ENCODE data around the gene PDIK1L. TPM values are rescaled to one million over a fixed set of nuclear protein-coding genes. Genes with fewer than 3 reads are reported as not detected.

PDIK1L gene
- total RNA-seq, 2 experiments from 2014 or later = 12.9 to 17.2 TPM

DNA sequence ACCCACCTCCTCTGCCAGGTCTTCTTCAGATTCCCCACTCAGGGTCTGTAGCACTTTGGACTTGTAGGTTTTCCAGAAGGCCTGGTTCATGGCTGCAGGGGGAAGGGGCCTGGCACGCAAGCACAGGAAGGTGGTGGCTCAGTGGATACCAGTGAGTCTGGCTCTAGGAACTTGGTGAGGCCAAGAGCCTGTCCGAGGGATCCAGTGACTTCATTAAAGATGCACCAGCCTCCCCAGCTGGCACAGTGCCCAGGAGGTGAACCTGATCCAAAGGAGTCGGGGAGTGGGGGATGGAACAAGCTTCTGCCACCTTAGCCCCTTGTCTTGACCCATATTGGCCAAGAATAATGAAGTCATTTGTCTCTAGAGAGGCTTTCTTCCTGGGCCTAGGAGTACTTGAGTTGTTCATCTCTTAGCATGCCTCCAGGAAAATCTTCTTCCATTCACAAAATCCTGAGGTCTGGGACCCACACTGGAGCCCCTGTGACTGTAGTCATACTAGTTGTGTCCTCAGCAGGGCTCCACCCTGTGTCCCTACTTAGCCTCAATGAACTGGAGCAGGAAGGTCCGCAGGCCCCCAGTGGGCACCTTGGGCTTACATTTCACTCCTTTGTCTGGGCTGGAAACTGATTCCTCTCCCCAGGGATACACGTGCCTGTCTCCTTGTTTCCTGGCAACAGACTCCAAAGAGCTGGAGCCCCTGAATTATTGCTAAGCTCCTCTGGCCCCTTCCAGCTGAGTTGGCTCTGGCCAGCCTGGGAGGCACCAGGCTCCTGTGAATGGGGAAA lies 57.0 kb downstream of the PDIK1L start, which contains the start of gene C1orf232:
C1orf232 (minus strand) TSS at position 554 of the 788 bp plus-strand sequence; CDS start at position 90, 464 bp downstream.
- no peak for TF ChIP-seq EZH2phosphoT487 (IDR thresholded peaks at IDR 0.05; ENCODE audit: borderline replicate concordance, low read depth, low read length)
- TF ChIP-seq, protein P1, sequence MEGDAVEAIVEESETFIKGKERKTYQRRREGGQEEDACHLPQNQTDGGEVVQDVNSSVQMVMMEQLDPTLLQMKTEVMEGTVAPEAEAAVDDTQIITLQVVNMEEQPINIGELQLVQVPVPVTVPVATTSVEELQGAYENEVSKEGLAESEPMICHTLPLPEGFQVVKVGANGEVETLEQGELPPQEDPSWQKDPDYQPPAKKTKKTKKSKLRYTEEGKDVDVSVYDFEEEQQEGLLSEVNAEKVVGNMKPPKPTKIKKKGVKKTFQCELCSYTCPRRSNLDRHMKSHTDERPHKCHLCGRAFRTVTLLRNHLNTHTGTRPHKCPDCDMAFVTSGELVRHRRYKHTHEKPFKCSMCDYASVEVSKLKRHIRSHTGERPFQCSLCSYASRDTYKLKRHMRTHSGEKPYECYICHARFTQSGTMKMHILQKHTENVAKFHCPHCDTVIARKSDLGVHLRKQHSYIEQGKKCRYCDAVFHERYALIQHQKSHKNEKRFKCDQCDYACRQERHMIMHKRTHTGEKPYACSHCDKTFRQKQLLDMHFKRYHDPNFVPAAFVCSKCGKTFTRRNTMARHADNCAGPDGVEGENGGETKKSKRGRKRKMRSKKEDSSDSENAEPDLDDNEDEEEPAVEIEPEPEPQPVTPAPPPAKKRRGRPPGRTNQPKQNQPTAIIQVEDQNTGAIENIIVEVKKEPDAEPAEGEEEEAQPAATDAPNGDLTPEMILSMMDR (conservative IDR thresholded peaks at IDR 0.05; ENCODE audit: low read length) = no peak
- no peak for DNase-seq (ENCODE audit: low spot score)
- H3K4me3 ChIP-seq (ENCODE audit: low read depth, low read length, poor library complexity, severe bottlenecking) = peak within 1 kb of the TSS; percentile 81
- peak within 1 kb of the TSS; percentile 44; the same call in 1 of the 2 replicates for H2AFZ ChIP-seq (ENCODE audit: low read length)
- H3K79me2 ChIP-seq (ENCODE audit: insufficient read depth, low read depth, low read length) = peaks cover 14% of the 10 kb centered on the region
- no peak within 1 kb of the TSS for H3K27ac ChIP-seq (ENCODE audit: low read depth, low read length, poor library complexity, severe bottlenecking)
- no peaks in the 10 kb centered on the region for H3K9me2 ChIP-seq (ENCODE audit: insufficient read depth, low read length)
- ChIA-PET POLR2A (no interaction called here), CTCF (ENCODE audit: unreplicated experiment) (no interaction called here)
- H3K9me3 ChIP-seq (ENCODE audit: low read length) = no peaks in the 10 kb centered on the region
- peak within 1 kb of the TSS; percentile 87 for H3K4me2 ChIP-seq (ENCODE audit: low read length)
- BruUV-seq (replicated peaks) = no TSS peak
- intact Hi-C loops (cut with micrococcal nuclease; ENCODE audit: unreplicated experiment) = loop anchor here (1.0 kb wide), 2 partner anchors 57 to 66 kb away; partner anchors contain the start of genes CEP85 and PDIK1L
- H3K4me1 ChIP-seq (ENCODE audit: insufficient read depth, low read length, poor library complexity, severe bottlenecking) = peaks cover 9% of the 10 kb centered on the region
- no peaks in the 10 kb centered on the region for H4K20me1 ChIP-seq (ENCODE audit: insufficient read depth, low read length)
- H3K36me3 ChIP-seq (ENCODE audit: insufficient read depth, low read length) = peaks cover 22% of the 10 kb centered on the region

DNA sequence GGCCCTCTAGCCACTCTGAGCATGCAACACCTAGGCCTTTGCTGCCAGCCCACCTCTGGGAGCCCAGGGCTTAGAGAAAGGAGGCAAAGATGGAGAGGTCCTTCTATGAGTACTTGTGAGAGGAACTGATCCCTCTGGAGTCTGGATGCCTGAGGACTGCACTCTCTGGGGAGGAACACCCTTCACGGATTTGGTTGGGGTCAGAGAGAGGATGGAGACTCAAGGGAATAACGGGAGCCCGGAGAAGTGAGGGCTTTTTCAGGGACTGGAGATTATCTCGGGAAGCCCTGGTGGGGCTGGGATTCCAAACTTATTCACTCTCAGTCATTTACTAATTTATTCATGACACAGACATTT lies 57.6 kb downstream of the PDIK1L start:
- Histone ChIP-seq H3K27ac (ENCODE audit: low read depth, low read length, poor library complexity, severe bottlenecking) (no peak overlapping the region), H2AFZ (ENCODE audit: low read length) (no peak overlapping the region; the same call in 1 of the 2 replicates), H3K79me2 (ENCODE audit: insufficient read depth, low read depth, low read length) (peaks cover 14% of the 10 kb centered on the region), H3K4me1 (ENCODE audit: insufficient read depth, low read length, poor library complexity, severe bottlenecking) (peaks cover 9% of the 10 kb centered on the region), H3K4me2 (ENCODE audit: low read length) (peak overlapping the region; percentile 40; the same call in 1 of the 2 replicates), H4K20me1 (ENCODE audit: insufficient read depth, low read length) (no peaks in the 10 kb centered on the region), H3K4me3 (ENCODE audit: low read depth, low read length, poor library complexity, severe bottlenecking) (peak overlapping the region; percentile 81), H3K9me2 (ENCODE audit: insufficient read depth, low read length) (no peaks in the 10 kb centered on the region), H3K9me3 (ENCODE audit: low read length) (no peaks in the 10 kb centered on the region), H3K36me3 (ENCODE audit: insufficient read depth, low read length) (peaks cover 22% of the 10 kb centered on the region)
- BruUV-seq (replicated peaks) = no TSS peak
- no peak for DNase-seq (ENCODE audit: low spot score)
- POLR2A ChIA-PET = no interaction called here
- intact Hi-C loops (cut with micrococcal nuclease; ENCODE audit: unreplicated experiment) = loop anchor here (1.0 kb wide), 2 partner anchors 58 to 65 kb away; partner anchors contain the start of genes CEP85 and PDIK1L
- TF ChIP-seq EZH2phosphoT487 (IDR thresholded peaks at IDR 0.05; ENCODE audit: borderline replicate concordance, low read depth, low read length) = no peak
- TF ChIP-seq, protein P1 (conservative IDR thresholded peaks at IDR 0.05; ENCODE audit: low read length) = no peak
- CTCF ChIA-PET (ENCODE audit: unreplicated experiment) = no interaction called here

Data from OCI-LY7 (cell line).